K562 (cell line): Measurements from ENCODE around the gene LRMDA. TPM values are rescaled to one million over a fixed set of nuclear protein-coding genes. Genes with fewer than 3 reads are reported as not detected.

Source experiments
- ATAC-seq: fragments of 200-7000 bp; cut with Tn5 transposase; 3 replicates; pipeline ENCODE4 v1.9.1; 2020; ENCODE audit warnings: moderate library complexity
- BruUV-seq: library from RNA; stranded (reverse); fragments of 400-500 nt; replicated peaks from 2 replicates; lab custom pipeline; 2021; lab: Mats Ljungman, UMichigan
- CTCF ChIA-PET: fragments of 300-600 bp; formaldehyde crosslinking; extraction: SDS; loops from one replicate; lab custom pipeline; 2021; ENCODE audit warnings: low intra/inter-chr PET ratio; lab: Yijun Ruan, JAX
- POLR2A ChIA-PET: fragments of 300-600, 350-650 bp; sonication (Branson Sonifier 250); formaldehyde crosslinking; extraction: SDS; loops from one replicate; lab custom pipeline; 2021; ENCODE audit warnings: antibody characterized with exemption, inconsistent platforms; lab: Yijun Ruan, JAX
- DNase-seq, 4 experiments: peaks; one replicate each; pipeline versions ENCODE4 v3.0.0 to v3.0.0-alpha.2; 2011 to 2018; ENCODE audit warnings: low spot score in 3 of 4, mixed read lengths in 3 of 4; ENCODE audit errors: extremely low read depth in 1 of 4
- FAIRE-seq: peaks from 2 replicates; lab custom pipeline; 2011; peaks lifted over from hg19 to GRCh38; lab: Jason Lieb, UNC
- H2AFZ ChIP-seq: 2 replicates; pipeline ENCODE4 v1.6.0; 2011; ENCODE audit warnings: low read depth, low read length, control low read depth, inconsistent platforms
- H3K27ac ChIP-seq: fragments of 200-600 bp; 3 replicates; pipeline ENCODE4 v1.8.0; 2011; ENCODE audit warnings: low read depth, mild to moderate bottlenecking, control low read depth, inconsistent platforms, low read length, moderate library complexity, mixed read lengths; ENCODE audit errors: extremely low read depth
- H3K27me3 ChIP-seq, 2 experiments: fragments of 300-600 bp in 1 of 2; 2 replicates in 1 of 2; 3 replicates in 1 of 2; pipeline versions ENCODE4 v1.6.0 to v1.8.0; 2011; ENCODE audit warnings: inconsistent platforms in 2 of 2, low read length in 2 of 2, mild to moderate bottlenecking in 1 of 2, mixed read lengths in 1 of 2, moderate library complexity in 1 of 2; ENCODE audit not compliant: control insufficient read depth in 2 of 2, insufficient read depth in 2 of 2
- H3K36me3 ChIP-seq: fragments of 300-600 bp; 3 replicates; pipeline ENCODE4 v1.8.0; 2011; ENCODE audit warnings: mild to moderate bottlenecking, low read length, inconsistent platforms; ENCODE audit not compliant: control insufficient read depth, insufficient read depth
- H3K4me1 ChIP-seq, 2 experiments: fragments of 200-600 bp in 1 of 2; replicated peaks in 1 of 2; 2 replicates in 1 of 2; 3 replicates in 1 of 2; pipeline versions ENCODE4 v1.5.1 to v1.8.0; 2011; ENCODE audit warnings: inconsistent platforms in 2 of 2, low read length in 2 of 2, mild to moderate bottlenecking in 1 of 2, mixed read lengths in 1 of 2, moderate library complexity in 1 of 2; ENCODE audit not compliant: control insufficient read depth in 2 of 2, insufficient read depth in 2 of 2
- H3K4me2 ChIP-seq: 2 replicates; pipeline ENCODE4 v1.6.1; 2011; ENCODE audit warnings: low read length, control low read depth, inconsistent platforms, mixed read lengths; ENCODE audit not compliant: insufficient read depth
- H3K4me3 ChIP-seq: fragments of 200-600 bp; sonication (generic), shearing (Covaris generic); 2 replicates; pipeline ENCODE4 v1.5.1; 2016; ENCODE audit warnings: control low read depth, inconsistent platforms
- H3K79me2 ChIP-seq: fragments of 200-600 bp; 3 replicates; pipeline ENCODE4 v1.8.0; 2011; ENCODE audit warnings: low read length, inconsistent platforms; ENCODE audit not compliant: control insufficient read depth, insufficient read depth
- H3K9ac ChIP-seq, 2 experiments: 2 replicates each; pipeline versions ENCODE4 v1.6.0 to v1.6.1; 2011; ENCODE audit warnings: low read depth in 2 of 2, low read length in 2 of 2, control low read depth in 1 of 2, inconsistent platforms in 1 of 2, mild to moderate bottlenecking in 1 of 2, mixed read lengths in 1 of 2; ENCODE audit not compliant: insufficient read depth in 1 of 2
- H3K9me1 ChIP-seq: one replicate; pipeline ENCODE4 v1.6.0; 2011; ENCODE audit warnings: inconsistent platforms, mild to moderate bottlenecking, low read length, moderate library complexity; ENCODE audit not compliant: control insufficient read depth, insufficient read depth
- H3K9me3 ChIP-seq: replicated peaks from 2 replicates; pipeline ENCODE4 v1.5.1; 2011; ENCODE audit warnings: low read depth, low read length, inconsistent platforms; ENCODE audit not compliant: control insufficient read depth, insufficient read depth
- H4K20me1 ChIP-seq: replicated peaks from 2 replicates; pipeline ENCODE4 v1.6.1; 2011; ENCODE audit warnings: low read length, inconsistent platforms, mixed read lengths; ENCODE audit not compliant: control insufficient read depth, insufficient read depth
- CREBBP ChIP-seq: IDR thresholded peaks from one replicate; pipeline ENCODE4 v1.6.1; 2012; ENCODE audit warnings: low read depth, mild to moderate bottlenecking, control low read depth, inconsistent platforms, low read length
- FOXK2 ChIP-seq, 2 experiments: fragments of 450-650 bp; IDR thresholded peaks in 1 of 2; conservative IDR thresholded peaks in 1 of 2; 2 replicates each; pipeline ENCODE4 v1.6.1; 2016; ENCODE audit warnings: low read depth in 2 of 2, mild to moderate bottlenecking in 1 of 2
- GATA2 ChIP-seq: sonication (generic); formaldehyde crosslinking; IDR thresholded peaks from 2 replicates; pipeline ENCODE4 v1.4.0; 2020; ENCODE audit warnings: mild to moderate bottlenecking, missing genetic modification reagents
- HNRNPH1 ChIP-seq: fragments of 200-400 bp; formaldehyde crosslinking; optimal IDR thresholded peaks from 2 replicates; pipeline ENCODE3; 2017; ENCODE audit warnings: low read depth, mild to moderate bottlenecking, low read length, moderate library complexity
- KLF10 ChIP-seq: fragments of 250-450 bp; sonication (Bioruptor Pico); IDR thresholded peaks from 2 replicates; pipeline ENCODE4 v1.6.1; 2021; ENCODE audit warnings: matching md5 sums
- L3MBTL2 ChIP-seq: fragments of 450-650 bp; IDR thresholded peaks from 2 replicates; pipeline ENCODE4 v1.6.1; 2016; ENCODE audit warnings: mild to moderate bottlenecking, moderate library complexity
- NCOA1 ChIP-seq: fragments of 450-650 bp; IDR thresholded peaks from 2 replicates; pipeline ENCODE4 v1.6.1; 2016; ENCODE audit warnings: low read depth
- POLR2A ChIP-seq: fragments of 450-650 bp; conservative IDR thresholded peaks from 2 replicates; pipeline ENCODE4 v1.6.1; 2016
- PREB ChIP-seq: sonication (generic); formaldehyde crosslinking; IDR thresholded peaks from 2 replicates; pipeline ENCODE4 v1.8.1; 2023; ENCODE audit warnings: mild to moderate bottlenecking, missing genetic modification reagents
- PTTG1 ChIP-seq: fragments of 450-650 bp; IDR thresholded peaks from 2 replicates; pipeline ENCODE4 v1.6.1; 2016; ENCODE audit warnings: low read depth, mild to moderate bottlenecking, missing genetic modification characterization, missing compliant biosample characterization
- RFX7 ChIP-seq: fragments of 250-450 bp; sonication (Bioruptor Pico); IDR thresholded peaks from 2 replicates; pipeline ENCODE4 v1.5.1; 2021; ENCODE audit warnings: mild to moderate bottlenecking
- SRF ChIP-seq, 2 experiments: fragments of 250-450, 450-650 bp in 1 of 2; sonication (Bioruptor Pico) in 1 of 2; sonication (generic) in 1 of 2; formaldehyde crosslinking; IDR thresholded peaks; 2 replicates each; pipeline versions ENCODE4 v1.5.0 to v1.5.1; 2020 to 2022; ENCODE audit warnings: mild to moderate bottlenecking in 1 of 2, missing genetic modification reagents in 1 of 2
- STAT5A ChIP-seq: IDR thresholded peaks from 2 replicates; pipeline ENCODE4 v1.6.1; 2012; ENCODE audit warnings: low read length, inconsistent platforms, borderline replicate concordance
- THAP7 ChIP-seq: fragments of 250-450 bp; sonication (Bioruptor Pico); IDR thresholded peaks from 2 replicates; pipeline ENCODE4 v1.5.0; 2021
- ZFP30 ChIP-seq: fragments of 250-450 bp; sonication (Bioruptor Pico); IDR thresholded peaks from 2 replicates; pipeline ENCODE4 v1.8.0; 2022; ENCODE audit warnings: moderate library complexity, mild to moderate bottlenecking, inconsistent platforms, borderline replicate concordance
- WGBS: fragments of 100-300 bp; shearing (Covaris generic); methylation state at CpG from one replicate; pipeline ENCODE4 v1.1.6; 2016; ENCODE audit warnings: low coverage, mixed read lengths; ENCODE audit not compliant: insufficient coverage; ENCODE audit errors: missing lambda C conversion rate; 5-methylcytosine and 5-hydroxymethylcytosine counted together
- in situ Hi-C: fragments of 300-500 bp; cut with MboI; formaldehyde crosslinking; loops from 4 replicates; pipeline ENCODE4 v1.15.0; 2018; ENCODE audit warnings: inconsistent platforms, mixed read lengths
- intact Hi-C: fragments of 100-400 bp; cut with micrococcal nuclease; formaldehyde crosslinking; loops from 2 replicates; pipeline ENCODE4 v1.14.2; 2022
- polyA plus RNA-seq, 8 experiments: library from polyadenylated mRNA; depleted of rRNA in 4 of 8; stranded (reverse) in 5 of 8; unstranded in 3 of 8; fragments of >200 nt; fragmentation: Nextera tagmentation in 2 of 8; fragmentation: Illumina TruSeq in 1 of 8; extraction: Ambion mirVana in 2 of 8; extraction: Trizol in 1 of 8; gene quantifications; 2 replicates each; pipeline versions ENCODE4 v1.2.1 to v1.2.3, GENCODE V29; 2011 to 2014; ENCODE audit warnings: inconsistent platforms in 1 of 8, missing spikeins in 1 of 8
- total RNA-seq, 7 experiments: library from RNA; depleted of rRNA in 6 of 7; stranded (reverse); fragments of >200 nt in 6 of 7; fragmentation: Illumina TruSeq in 2 of 7; extraction: Trizol in 2 of 7; gene quantifications; 2 replicates each; pipeline versions ENCODE4 v1.2.1 to v1.2.3, GENCODE V29; 2011 to 2021; ENCODE audit warnings: low replicate concordance in 1 of 7

LRMDA gene
- total and polyA plus RNA-seq, 9 of the 15 experiments (the other 6 are each of a cell fraction or from before 2014, with no cell fraction given), result 0.25 TPM; not detected in 8

- no peak overlapping the region for H2AFZ ChIP-seq
- TF ChIP-seq PTTG1, result no peak
- TF ChIP-seq ZFP30, result no peak
- TF ChIP-seq, all 486 proteins: peak for 0
- no peak for FAIRE-seq
- Histone ChIP-seq H4K20me1 (no peaks in the 10 kb centered on the region), H3K36me3 (no peaks in the 10 kb centered on the region), H3K27me3 (peaks cover 0 to 7% of the 10 kb centered on the region in 2 experiments; a peak in 3 of 5 replicates), H3K27ac (no peak overlapping the region), H3K9me3 (no peaks in the 10 kb centered on the region), H3K4me3 (no peak overlapping the region), H3K79me2 (no peaks in the 10 kb centered on the region), H3K4me1 (no peaks in the 10 kb centered on the region), H3K9me1 (no peaks in the 10 kb centered on the region), H3K4me2 (no peak overlapping the region), H3K9ac (no peak overlapping the region)
- intact Hi-C loops, result no loop called here
- BruUV-seq, result no TSS peak
- ChIA-PET POLR2A (no interaction called here), CTCF (no interaction called here)
- 1% methylated on average over 9 of the region's 9 CpGs for WGBS
- no peak for ATAC-seq
- in situ Hi-C loops, result no loop called here
- no peak for DNase-seq
Measured at GRCh38 chr10:75883081-75884072, 452.0 kb downstream of the LRMDA start.

GRCh38 chr10:75884808-75885207, 453.4 kb downstream of the LRMDA start:
- 0% methylated on average over 5 of the region's 5 CpGs for WGBS
- Histone ChIP-seq H3K27ac (no peak overlapping the region), H3K9me1 (no peaks in the 10 kb centered on the region), H3K79me2 (no peaks in the 10 kb centered on the region), H3K36me3 (no peaks in the 10 kb centered on the region), H3K9me3 (no peaks in the 10 kb centered on the region), H3K4me2 (no peak overlapping the region), H3K4me3 (no peak overlapping the region), H3K9ac (no peak overlapping the region), H4K20me1 (no peaks in the 10 kb centered on the region), H2AFZ (no peak overlapping the region), H3K27me3 (no peaks in the 10 kb centered on the region; a peak in 1 of 5 replicates), H3K4me1 (no peaks in the 10 kb centered on the region)
- no peak for FAIRE-seq
- no TSS peak for BruUV-seq
- no peak for DNase-seq
- in situ Hi-C loops (no loop called here), intact Hi-C loops (no loop called here)
- POLR2A ChIA-PET, result no interaction called here
- no peak for ATAC-seq
- CTCF ChIA-PET, result no interaction called here
- TF ChIP-seq GATA2 (CRISPR knock-in tag) (no peak), PREB (CRISPR knock-in tag) (no peak), SRF (CRISPR knock-in tag; IDR thresholded peaks at IDR 0.05) (no peak), RFX7 (CRISPR knock-in tag) (no peak), FOXK2 (conservative IDR thresholded peaks at IDR 0.05 in 1 of 2, IDR thresholded peaks at IDR 0.05 in 1 of 2; ENCODE audit: low read depth in 2 of 2) (no peak), POLR2A (no peak), KLF10 (CRISPR knock-in tag) (no peak), CREBBP (no peak), HNRNPH1 (no peak), THAP7 (CRISPR knock-in tag) (no peak), L3MBTL2 (no peak), STAT5A (no peak), NCOA1 (no peak)
